SHP77 treated with DMSO at 0.1 percent for 48 hours (cell line): ENCODE results near the gene SMPDL3A.
"Not testable (repeated sequence)": the region's sequence is repeated elsewhere in the genome, so short reads cannot be mapped to it uniquely, and the experiment has no call there.

Experiments
- DNase-seq: peaks from one replicate; lab custom pipeline; 2025; lab: John Stamatoyannopoulos, UW

The SMPDL3A gene, protein sequence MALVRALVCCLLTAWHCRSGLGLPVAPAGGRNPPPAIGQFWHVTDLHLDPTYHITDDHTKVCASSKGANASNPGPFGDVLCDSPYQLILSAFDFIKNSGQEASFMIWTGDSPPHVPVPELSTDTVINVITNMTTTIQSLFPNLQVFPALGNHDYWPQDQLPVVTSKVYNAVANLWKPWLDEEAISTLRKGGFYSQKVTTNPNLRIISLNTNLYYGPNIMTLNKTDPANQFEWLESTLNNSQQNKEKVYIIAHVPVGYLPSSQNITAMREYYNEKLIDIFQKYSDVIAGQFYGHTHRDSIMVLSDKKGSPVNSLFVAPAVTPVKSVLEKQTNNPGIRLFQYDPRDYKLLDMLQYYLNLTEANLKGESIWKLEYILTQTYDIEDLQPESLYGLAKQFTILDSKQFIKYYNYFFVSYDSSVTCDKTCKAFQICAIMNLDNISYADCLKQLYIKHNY

DNA sequence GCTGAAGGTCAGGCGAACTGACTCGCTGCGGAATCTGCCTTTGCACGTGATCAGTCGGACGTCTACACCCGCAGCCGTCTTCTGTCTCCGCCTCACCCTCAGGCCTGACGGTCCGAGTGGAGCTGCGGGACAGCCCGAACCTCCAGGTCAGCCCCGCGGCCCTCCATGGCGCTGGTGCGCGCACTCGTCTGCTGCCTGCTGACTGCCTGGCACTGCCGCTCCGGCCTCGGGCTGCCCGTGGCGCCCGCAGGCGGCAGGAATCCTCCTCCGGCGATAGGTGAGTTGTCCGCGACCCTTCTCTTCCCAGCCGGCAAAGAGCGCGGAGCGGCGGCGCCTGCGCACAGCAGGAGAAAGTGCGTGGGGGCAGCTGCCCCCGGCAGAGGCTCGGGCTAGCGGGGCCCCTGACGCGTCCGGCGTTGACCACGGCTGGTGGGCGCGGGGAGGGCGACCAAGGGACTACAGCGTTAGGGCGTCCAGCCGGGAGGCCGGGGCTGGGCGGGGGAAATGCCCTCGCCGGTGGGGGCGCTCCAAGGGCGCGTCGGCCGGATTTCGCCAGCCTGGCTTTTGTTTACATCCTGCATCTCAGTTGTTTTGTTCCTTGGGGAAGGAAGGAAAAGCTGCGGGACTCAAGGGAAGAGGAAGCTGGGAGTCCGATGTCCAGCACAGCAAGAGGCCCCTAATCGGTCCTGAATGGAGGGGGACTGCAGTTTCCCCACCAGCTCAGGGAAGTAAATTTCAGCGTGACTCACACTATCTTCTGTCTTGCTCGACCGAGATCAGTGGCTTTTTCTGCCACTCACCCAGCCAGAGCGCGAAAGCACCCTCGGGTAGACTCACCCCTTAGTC is at the start of gene SMPDL3A:
Gene SMPDL3A (plus strand): TSS at position 77 of the 846 bp plus-strand sequence. CDS start 89 bp downstream, at position 166.
- peak; percentile 62 for DNase-seq

DNA sequence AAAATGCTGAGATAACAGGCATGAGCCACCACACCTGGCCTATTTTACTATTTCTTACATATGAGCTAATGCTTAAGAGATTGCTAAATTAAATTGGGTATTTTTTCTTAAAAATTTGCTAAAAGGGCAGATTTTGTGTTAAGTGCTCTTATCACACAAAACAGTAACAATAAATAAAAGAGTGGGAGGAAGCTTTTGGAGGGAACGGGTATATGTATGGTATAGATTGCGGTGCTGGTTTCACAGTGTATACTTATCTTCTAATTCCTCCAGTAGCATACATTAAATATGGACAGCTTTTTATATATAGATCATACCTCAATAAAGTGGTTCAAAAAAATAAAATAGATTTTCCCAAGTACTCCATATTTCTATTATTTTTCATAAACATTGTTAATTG is 49.0 kb upstream of the SMPDL3A start:
- DNase-seq = no peak

DNA sequence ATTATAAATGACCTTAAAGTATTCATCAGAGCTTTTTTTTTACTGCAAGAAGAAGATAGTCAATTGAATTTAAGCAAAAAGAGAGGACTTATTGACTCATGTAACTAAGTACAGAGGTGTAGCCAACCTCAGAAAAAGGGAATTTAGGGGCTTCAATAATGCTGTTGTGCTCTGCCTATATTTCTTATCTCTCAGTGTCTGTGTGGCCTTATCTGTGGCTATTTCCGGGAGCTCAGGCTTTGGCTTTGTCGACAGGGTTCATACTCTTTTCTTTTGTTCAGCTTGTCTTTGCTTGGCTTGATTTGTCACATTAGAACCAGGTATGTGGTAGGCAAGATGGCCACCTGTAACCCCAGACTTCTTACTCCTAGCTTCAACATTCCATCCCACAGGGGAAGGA is 48.1 kb upstream of the SMPDL3A start:
- DNase-seq = no peak

DNA sequence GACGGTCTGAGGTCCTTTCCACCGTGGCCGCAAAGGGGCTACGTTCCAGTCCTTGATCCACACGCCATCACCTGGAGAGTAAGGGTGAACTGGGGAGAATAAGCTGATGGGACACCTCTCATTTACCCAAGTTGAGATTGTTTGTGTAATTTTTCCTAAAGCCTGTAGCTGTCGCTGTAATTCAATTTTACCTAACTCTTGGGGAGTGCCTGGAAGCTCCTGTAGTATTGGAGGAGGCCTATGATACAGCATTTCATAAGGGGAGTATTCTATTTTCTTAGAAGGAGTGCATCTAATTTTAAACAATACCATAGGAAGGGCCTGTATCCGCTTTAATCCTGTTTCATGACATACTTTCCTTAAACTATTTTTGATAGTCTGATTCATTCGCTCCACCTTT is 44.8 kb upstream of the SMPDL3A start:
- not testable (repeated sequence) for DNase-seq

DNA sequence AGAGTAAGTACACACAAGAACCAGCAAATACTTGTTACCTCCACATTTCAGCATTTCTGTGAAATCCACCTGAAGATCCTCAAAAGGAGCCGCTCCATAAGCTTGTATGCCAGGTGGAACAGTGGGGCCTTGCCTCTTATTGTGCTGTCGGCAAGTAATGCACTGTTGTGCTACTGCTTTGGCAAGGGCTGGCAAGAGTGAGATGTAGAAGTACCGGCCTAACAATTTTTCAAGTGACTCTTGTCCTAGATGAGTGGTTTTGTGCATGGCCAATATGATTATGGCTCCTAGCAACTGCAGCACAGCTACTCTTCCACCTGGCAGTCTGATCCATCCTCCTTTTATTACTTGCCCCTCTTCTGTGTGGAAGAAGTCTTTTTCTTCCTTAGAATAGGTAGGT is 44.2 kb upstream of the SMPDL3A start:
- DNase-seq = not testable (repeated sequence)

DNA sequence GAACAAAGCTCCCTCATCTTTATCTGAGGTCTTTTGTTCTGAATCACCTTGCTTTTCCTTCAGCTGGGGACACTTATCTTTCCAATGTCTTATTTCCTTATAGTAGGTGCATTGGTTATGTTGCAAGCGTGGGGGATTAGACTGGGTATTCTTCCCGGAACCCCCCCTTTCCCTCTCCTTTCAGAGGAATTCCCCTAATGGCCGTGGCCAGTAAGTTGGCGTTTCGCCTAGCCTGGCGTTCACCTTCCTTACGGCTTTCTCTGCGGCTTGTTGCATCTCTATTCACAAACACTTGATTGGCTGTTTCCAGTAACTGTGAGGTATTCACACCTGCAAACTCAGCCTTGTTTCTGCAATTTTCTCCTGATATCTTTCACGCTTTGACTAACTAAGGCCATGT is 42.4 kb upstream of the SMPDL3A start:
- DNase-seq = no peak

DNA sequence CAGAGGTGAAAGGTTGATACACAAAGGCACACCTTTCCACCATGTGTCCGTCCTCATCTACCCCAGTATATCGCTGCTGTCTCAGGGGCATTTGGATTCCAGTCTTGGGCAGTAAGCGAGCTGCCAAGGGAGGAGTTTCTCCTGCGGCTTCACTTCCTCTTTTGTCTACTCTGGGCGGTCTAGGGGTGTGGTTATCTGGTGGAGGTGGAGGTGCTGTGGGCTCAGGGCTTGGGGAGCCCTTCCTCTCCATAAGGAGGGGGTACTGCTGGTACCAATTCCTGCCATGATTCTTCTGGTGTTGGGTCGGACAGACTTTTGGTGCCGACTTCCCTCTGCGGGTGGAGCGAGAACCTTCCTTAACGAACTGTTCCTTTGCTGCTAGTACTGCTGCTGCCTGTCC is 41.5 kb upstream of the SMPDL3A start:
- no peak for DNase-seq

DNA sequence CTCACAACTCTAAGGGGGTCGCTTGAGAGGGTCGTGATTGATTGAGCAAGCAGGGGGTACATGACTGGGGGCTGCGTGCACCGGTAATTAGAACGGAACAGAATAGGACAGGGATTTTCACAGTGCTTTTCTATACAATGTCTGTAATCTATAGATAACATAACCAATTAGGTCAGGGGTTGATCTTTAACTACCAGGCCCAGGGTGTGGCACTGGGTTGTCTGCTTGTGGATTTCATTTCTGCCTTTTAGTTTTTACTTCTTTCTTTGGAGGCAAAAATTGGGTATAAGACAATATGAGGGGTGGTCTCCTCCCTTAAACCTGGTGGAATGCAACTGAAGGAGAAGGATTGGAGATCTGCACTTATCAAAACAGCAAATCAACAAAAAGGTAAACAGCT is 40.1 kb upstream of the SMPDL3A start:
- not testable (repeated sequence) for DNase-seq

DNA sequence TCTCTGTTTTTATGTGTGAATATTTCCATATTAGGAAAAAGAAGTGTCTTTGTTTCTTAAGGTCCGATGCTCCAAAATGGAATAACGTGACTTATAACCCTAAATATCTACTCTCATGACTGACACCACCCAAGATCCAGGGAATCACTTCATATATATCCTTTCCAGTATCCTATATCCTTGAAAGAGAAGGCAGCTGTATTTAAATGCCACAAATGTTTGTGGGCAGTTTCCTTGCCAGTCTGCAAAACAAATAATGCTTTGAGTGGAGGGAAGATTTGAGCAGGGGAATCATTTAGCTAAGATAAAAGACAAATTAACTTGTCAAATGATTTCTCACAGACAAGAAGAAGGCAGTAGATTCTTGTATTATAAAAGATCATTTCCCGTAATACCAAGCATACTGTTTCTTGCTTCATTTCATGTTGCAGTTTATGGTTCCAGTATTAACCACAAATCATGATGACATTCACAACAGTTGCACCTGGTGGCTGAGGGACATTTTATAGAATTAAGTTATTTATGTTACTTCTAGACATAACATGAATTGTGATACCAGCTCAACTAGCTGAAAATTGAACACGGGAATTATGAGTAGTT is 39.5 kb upstream of the SMPDL3A start:
- peak; percentile 88 for DNase-seq

DNA sequence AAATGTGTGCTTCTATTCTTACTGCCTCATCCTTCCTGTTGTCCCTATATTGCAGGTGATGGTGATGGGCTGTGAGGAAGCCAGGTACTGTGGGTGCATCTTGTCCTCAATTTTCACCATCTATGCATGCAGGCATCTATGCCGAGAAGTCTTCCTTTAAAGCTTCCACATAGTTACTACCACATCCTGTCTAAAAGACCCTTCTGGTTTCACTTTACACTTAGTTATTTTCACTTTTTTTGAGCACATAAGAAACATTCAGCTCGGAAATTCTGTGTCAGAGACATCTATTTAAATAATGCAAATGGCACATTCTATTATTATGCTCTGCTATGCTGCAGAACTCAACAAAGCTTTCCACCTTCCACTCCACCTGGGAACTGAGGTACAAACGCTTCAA is 37.7 kb upstream of the SMPDL3A start:
- DNase-seq = no peak

DNA sequence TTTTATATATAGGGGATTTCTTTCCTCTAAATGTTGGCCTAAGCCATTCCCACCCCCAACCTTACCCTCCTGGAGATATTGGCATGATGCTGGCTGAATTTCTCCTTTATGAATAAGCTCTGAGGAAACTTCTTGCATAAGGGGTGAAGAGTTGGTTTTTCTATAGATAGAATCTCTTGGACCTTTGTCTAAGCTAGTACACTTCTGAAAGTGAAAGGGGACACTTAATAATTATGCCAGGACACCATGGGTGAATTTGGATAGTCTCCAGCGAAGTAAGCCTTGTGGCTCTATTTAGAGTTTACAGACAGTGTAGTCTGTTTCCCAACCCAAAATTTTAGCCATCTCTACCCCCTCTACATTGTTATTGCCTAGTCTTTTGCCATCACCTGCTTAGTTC is 36.6 kb upstream of the SMPDL3A start:
- DNase-seq = no peak

DNA sequence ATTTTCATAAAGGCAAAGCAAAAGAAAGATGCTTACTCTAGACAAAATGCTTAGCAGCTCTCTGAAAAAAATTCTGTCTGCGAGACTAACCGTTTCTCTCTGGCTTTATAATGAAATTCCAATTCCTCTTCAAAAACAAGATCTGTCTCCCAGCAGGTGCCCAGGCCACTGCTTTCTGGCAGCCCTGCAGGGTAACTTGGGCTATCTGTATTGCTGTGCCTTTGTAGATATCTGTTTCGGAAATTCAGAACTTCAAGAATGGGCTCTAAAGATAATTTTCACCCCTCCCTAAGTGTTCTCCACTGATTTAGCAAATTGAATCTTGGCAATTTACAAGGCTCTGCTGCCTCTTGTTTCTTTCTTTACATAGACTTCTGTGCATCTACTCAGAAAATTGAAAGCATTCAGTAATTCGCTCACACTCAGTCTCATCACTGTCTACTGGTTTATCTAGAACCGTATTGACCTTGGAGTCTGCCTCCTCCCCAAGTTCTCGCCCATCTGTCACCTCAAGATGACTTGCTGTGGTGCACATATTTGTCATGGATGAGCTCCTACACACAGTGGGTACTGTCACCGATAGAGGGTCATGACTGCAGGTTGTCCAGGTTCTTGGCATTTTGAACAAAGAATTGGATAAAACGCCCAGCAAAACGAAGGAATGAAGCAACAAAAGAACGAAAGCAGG is 35.9 kb upstream of the SMPDL3A start:
- no peak for DNase-seq

DNA sequence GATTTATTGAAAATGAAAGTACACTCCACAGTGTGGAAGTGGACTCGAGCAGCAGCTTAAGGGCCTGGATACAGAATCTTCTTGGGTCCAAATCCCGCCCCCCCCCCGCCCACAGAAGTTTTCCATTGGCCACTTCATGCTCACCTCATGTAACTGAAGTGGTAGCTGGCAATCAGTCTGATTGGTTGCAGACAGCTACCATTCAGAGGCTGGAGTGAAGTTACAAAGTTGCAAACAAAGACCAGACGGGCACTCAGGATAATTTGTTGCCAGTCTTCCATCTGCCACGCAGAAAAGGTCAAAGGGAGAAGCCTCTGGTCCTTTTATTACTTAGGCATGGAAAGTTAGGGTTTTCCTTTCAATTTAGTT is 35.4 kb upstream of the SMPDL3A start:
- DNase-seq = peak; percentile 66

DNA sequence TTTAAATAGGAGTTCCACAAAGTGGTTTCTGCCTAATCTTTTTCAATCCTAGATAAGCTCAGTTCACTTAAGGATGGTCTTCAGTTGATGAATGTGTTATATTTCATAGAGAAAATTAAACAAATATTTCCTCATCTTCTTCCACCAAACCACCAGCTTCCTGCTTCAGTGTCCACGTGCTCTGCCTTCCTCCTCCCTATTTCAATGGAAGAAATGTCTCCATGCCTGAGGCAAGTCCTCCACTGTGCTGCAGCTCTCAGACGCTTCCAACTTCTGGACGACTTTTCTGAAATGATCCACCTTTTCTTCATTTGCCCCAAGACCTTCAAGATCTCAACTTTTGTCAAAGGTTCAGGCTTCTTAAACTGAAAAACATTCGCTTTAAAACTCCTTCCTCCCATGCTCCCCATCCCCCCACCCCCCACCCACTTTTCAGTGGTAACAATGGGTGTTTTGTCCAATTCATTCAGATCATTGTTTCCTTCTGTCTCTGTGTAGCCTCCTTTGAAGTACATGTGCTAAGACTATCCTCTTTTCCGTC is 34.8 kb upstream of the SMPDL3A start:
- peak; percentile 49 for DNase-seq

DNA sequence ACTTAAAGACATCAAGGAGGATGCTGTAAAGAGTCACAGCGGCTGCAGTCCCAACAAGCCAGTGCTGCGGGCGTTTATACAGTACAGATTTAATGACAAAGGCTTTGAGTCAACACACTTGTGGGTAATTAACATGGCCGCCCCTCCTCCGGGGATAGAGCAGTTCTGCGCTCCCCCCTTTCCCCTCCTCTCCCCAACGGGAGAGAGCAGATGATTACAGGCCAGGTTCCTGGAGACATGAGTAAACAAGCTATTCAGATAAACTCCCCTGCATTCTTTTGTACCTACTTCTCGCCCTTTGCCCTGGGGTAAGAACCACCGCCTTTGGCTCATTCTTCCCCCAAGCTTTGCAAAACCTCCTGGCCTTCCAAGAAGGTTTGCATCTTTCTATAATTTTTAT is 33.2 kb upstream of the SMPDL3A start:
- DNase-seq = no peak

DNA sequence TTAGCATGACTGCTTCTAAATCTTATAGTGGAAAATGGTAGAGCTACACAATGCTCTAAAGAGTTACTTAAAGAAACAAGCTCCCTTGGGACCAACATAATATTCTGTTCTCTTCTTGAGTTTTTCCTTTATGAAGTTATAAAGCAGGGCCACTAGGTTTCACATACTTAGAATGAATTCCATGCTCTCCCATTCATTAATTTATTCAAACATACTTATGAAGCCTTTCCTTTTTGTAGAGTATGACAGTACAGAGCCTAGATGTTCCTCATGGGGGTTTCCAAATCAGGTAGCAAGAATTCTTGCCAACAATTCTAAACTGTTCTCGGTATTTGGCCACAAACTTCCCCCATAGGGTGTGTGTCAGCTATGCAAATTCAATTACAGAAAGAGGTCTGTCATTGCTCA is 30.1 kb upstream of the SMPDL3A start:
- no peak for DNase-seq

DNA sequence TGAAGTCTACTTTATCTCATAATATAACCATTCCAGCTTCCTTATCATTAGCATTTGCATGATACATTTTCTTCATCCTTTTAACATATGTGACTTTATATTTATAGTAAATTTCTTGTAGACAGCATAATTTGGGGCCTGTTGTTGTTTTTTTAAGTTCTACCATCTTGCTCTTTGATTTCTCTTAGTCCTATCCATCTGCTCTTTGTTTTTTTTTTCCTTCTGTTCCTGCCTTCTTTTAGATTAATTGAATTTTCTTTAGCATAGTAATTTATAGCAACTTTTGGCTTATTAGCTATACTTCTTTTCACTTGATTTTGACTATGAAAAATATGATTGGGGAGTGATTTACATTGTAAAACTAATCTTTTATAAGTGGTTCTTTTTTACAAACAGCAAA is 28.7 kb upstream of the SMPDL3A start:
- DNase-seq = no peak

DNA sequence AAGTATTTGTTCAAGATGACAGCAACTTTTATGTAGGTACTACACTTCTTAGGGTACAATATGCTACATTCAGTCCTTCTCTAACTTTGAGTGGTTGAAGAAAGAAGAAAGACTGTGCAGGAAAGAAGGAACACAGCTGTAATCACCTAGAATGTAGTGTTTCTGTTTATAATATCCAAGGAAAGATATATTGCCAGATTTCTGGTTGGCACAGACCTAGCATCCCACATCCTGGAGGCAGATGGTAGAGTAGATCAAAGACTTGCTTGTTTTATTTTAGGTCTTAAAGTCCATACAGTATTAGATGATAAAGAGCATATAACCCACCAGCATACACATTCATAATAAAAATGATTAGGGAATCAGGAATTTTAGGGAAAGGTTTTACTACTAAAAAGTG is 22.8 kb upstream of the SMPDL3A start:
- no peak for DNase-seq

DNA sequence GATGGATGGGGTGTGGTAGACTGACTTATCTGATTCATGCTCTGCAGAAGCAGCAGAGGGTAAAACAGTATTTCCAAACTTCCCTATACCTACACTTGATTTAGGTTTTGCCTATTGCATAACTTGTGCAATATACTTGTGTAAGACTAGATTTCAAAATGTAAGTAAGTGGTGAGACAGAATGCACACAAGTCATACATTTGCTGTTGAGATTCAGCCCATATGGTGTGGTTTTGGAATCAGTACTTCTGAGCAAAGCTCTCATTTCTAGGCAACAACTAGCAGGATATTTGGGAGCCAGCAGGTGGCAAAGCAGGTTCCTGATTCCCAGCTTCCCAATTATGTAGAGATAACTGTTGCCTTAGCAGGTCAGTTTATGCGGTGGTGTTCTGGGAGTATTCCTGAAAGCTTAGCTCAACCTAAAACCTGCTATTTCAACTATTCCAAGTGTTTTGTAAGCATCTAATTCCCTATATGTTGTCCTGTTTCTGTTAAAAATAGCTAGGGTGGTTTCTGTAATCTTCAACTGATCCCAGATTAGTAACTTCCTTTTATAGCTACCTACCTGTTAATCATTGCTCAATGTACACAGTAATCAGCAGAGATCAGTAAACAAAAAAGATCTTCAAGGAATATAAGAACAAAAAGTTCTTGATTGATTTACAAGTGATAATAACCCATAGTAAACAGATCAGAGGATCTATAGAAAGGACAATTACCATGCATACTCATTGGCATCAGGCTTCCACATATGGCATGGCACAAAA is 18.0 kb upstream of the SMPDL3A start:
- no peak for DNase-seq

DNA sequence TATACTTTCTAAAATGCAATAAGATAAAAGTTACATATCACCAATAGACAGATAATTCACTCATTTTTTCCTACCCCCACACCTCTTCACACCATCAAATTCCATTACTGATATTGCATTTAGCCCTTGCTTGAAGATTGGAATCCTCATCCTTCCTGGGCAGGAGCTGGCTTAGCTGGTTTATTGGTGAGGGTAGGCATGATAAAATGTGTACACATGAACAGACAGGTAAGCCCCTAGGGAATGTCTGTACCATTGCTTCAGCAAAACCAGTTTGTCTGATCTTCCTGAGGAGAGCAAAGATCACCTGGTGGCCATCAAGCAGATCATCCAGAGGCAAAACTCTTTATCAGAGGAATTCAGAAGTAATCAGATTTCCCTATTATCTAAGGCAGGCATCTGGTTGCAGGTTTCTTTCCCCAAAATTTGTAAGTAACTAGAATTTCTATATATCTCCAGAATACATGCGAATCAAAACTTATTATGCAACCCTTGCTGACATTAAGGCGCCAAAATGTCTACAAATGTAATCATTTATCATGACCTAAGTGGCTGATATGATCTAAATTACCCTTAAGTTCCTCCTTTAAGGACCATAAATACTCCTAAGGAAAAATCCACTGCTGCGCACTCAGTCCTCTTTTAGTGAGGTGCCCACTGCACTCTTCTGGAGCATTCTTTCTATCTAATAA is 16.2 kb upstream of the SMPDL3A start:
- DNase-seq = no peak

DNA sequence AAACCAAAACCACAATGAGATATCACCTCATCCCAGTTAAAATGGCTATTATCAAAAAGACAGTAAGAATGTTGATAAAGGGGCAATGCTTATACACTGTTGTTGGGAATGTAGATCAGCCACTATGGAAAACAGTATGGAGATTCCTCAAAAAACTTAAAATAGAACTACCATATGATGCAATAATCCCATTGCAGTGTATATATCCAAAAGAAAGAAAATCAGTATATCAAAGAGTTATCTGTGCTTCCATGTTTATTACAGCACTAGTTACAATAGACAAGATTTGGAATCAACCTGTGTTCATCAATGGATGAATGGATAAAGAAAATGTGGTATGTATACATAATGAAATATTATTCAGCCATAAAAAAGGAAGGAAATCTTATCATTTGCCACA is 13.1 kb upstream of the SMPDL3A start:
- DNase-seq = no peak
